GM12875 (cell line): ENCODE results near the gene HEPHL1.
"Not testable (repeated sequence)": the region's sequence is repeated elsewhere in the genome, so short reads cannot be mapped to it uniquely, and the experiment has no call there.

ENCODE experiments used
- H3K4me3 ChIP-seq: one replicate; pipeline ENCODE4 v1.5.1; 2011; ENCODE audit warnings: low read depth, low read length, control low read depth
- TF ChIP-seq, protein P1 (sequence below): IDR thresholded peaks from 2 replicates; pipeline ENCODE4 v1.5.1; 2011; ENCODE audit warnings: low read depth, mild to moderate bottlenecking, control low read depth, inconsistent platforms, low read length, moderate library complexity, borderline replicate concordance; ENCODE audit not compliant: insufficient read depth

HEPHL1 gene

DNA sequence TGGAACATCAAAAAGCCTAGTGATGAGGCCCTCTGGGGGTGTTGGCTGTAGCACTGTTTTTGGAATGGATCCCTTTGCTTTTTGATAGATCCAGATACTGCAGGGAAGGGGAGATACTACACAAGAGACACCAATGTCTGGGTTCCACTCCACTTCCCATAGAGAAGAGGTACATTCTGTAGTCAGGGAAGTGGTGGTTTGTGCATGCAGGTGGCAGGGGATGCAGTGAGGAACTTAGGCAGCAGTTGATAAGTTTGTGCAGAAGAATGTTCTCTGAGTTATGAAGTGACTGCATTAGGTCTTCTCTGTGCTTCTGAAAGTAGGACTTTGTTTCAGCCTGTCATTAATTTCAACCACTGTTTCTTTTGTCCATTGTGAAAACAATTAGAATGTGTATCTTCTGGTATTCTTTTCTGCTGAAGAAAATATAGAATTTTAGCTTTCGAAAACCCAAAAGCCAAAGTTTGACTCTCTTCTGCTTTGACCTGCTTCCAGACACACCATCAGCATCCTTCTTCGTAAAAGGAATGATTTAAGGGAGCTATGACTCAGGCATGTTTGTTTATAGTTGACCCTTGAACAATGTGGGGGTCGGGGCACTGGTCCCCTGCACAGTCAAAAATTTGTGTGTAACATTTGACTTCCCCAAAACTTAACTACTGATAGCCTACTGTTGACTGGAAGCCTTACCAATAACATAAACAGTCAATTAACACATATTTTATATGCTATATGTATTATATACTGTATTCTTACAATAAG is 133.1 kb downstream of the HEPHL1 start:
- TF ChIP-seq, protein P1, sequence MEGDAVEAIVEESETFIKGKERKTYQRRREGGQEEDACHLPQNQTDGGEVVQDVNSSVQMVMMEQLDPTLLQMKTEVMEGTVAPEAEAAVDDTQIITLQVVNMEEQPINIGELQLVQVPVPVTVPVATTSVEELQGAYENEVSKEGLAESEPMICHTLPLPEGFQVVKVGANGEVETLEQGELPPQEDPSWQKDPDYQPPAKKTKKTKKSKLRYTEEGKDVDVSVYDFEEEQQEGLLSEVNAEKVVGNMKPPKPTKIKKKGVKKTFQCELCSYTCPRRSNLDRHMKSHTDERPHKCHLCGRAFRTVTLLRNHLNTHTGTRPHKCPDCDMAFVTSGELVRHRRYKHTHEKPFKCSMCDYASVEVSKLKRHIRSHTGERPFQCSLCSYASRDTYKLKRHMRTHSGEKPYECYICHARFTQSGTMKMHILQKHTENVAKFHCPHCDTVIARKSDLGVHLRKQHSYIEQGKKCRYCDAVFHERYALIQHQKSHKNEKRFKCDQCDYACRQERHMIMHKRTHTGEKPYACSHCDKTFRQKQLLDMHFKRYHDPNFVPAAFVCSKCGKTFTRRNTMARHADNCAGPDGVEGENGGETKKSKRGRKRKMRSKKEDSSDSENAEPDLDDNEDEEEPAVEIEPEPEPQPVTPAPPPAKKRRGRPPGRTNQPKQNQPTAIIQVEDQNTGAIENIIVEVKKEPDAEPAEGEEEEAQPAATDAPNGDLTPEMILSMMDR, result no peak
- H3K4me3 ChIP-seq, result no peak overlapping the region

DNA sequence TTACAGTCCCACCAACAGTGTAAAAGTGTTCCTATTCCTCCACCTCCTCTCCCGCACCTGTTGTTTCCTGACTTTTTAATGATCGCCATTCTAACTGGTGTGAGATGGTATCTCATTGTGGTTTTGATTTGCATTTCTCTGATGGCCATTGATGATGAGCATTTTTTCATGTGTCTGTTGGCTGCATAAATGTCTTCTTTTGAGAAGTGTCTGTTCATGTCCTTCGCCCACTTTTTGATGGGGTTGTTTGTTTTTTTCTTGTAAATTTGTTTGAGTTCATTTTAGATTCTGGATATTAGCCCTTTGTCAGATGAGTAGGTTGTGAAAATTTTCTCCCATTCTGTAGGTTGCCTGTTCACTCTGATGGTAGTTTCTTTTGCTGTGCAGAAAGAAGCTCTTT is 136.2 kb downstream of the HEPHL1 start:
- not testable (repeated sequence) for H3K4me3 ChIP-seq
